ENCODE results near the gene MLIP. TPM values are rescaled to one million over a fixed set of nuclear protein-coding genes. Genes with fewer than 3 reads are reported as not detected.
"Not testable (repeated sequence)": the region's sequence is repeated elsewhere in the genome, so short reads cannot be mapped to it uniquely, and the experiment has no call there.

The MLIP gene
- total RNA-seq, 1 experiment from 2014 or later, result not detected

GRCh38 chr6:54222217-54222616, 111.0 kb downstream of the MLIP start:
- no peak for DNase-seq (ENCODE audit: low spot score)

GRCh38 chr6:54232703-54233102, 121.5 kb downstream of the MLIP start:
- DNase-seq (ENCODE audit: low spot score), result no peak

- no peak for DNase-seq (ENCODE audit: low spot score)
Observed at GRCh38 chr6:54234539-54234938, 123.3 kb downstream of the MLIP start.

- no peak for DNase-seq (ENCODE audit: low spot score)
Observed at GRCh38 chr6:54236984-54237383, 125.7 kb downstream of the MLIP start.

- DNase-seq (ENCODE audit: low spot score), result no peak
Observed at GRCh38 chr6:54238396-54238795, 127.2 kb downstream of the MLIP start.

GRCh38 chr6:54243699-54244098, 132.5 kb downstream of the MLIP start:
- no peak for DNase-seq (ENCODE audit: low spot score)

- DNase-seq (ENCODE audit: low spot score), result peak; percentile 58
Observed at GRCh38 chr6:54244430-54244829, 133.2 kb downstream of the MLIP start.

- no peak for DNase-seq (ENCODE audit: low spot score)
Observed at GRCh38 chr6:54245265-54245664, 134.0 kb downstream of the MLIP start.

- DNase-seq (ENCODE audit: low spot score), result no peak
Observed at GRCh38 chr6:54248319-54248718, 137.1 kb downstream of the MLIP start.

GRCh38 chr6:54248994-54249393, 137.8 kb downstream of the MLIP start:
- DNase-seq (ENCODE audit: low spot score), result no peak

GRCh38 chr6:54249812-54250211, 138.6 kb downstream of the MLIP start:
- not testable (repeated sequence) for DNase-seq (ENCODE audit: low spot score)

- no peak for DNase-seq (ENCODE audit: low spot score)
Observed at GRCh38 chr6:54252496-54252895, 141.3 kb downstream of the MLIP start.

- DNase-seq (ENCODE audit: low spot score), result no peak
Observed at GRCh38 chr6:54252916-54253315, 141.7 kb downstream of the MLIP start.

GRCh38 chr6:54254886-54255285, 143.6 kb downstream of the MLIP start:
- DNase-seq (ENCODE audit: low spot score), result no peak

GRCh38 chr6:54255886-54256285, 144.6 kb downstream of the MLIP start:
- DNase-seq (ENCODE audit: low spot score), result no peak

GRCh38 chr6:54260025-54260424, 148.8 kb downstream of the MLIP start:
- no peak for DNase-seq (ENCODE audit: low spot score)

- DNase-seq (ENCODE audit: low spot score), result no peak
Observed at GRCh38 chr6:54262499-54262898, 151.3 kb downstream of the MLIP start.

- DNase-seq (ENCODE audit: low spot score), result peak; percentile 12
Observed at GRCh38 chr6:54262971-54263370, 151.7 kb downstream of the MLIP start.

GRCh38 chr6:54264581-54265272, 153.5 kb downstream of the MLIP start:
- no peak for DNase-seq (ENCODE audit: low spot score)

GRCh38 chr6:54266400-54266923, 155.2 kb downstream of the MLIP start:
- DNase-seq (ENCODE audit: low spot score), result no peak

GRCh38 chr6:54267798-54268197, 156.6 kb downstream of the MLIP start:
- DNase-seq (ENCODE audit: low spot score), result peak; percentile 81

- no peak for DNase-seq (ENCODE audit: low spot score)
Observed at GRCh38 chr6:54273214-54273820, 162.1 kb downstream of the MLIP start.

- DNase-seq (ENCODE audit: low spot score), result no peak
Observed at GRCh38 chr6:54274383-54274782, 163.1 kb downstream of the MLIP start.

Measured in HT-29 (cell line).